Stimulated activated CD8-positive, alpha-beta memory T cell treated with anti-CD3 and anti-CD28 coated beads, Interleukin-12 subunit alpha, Interleukin-12 subunit beta, amount 100 ng/mL, for 4 hours (primary cell): ENCODE results near the gene NEURL3.
"Not testable (repeated sequence)": the region's sequence is repeated elsewhere in the genome, so short reads cannot be mapped to it uniquely, and the experiment has no call there.

Source experiments
- DNase-seq: peaks from one replicate; pipeline ENCODE4 v3.0.0-alpha.2; 2020; ENCODE audit warnings: low read depth

The NEURL3 gene

GRCh38 chr2:96505231-96505889 lies at the start of gene NEURL3:
Gene NEURL3 (minus strand): TSS chr2:96505357. CDS start chr2:96505286, 71 bp downstream.
- no peak for DNase-seq

- DNase-seq, result no peak
These were observed 49.4 kb upstream of the NEURL3 start for GRCh38 chr2:96554293-96555145.

GRCh38 chr2:96553957-96554292 lies 48.8 kb upstream of the NEURL3 start:
- DNase-seq, result not testable (repeated sequence)

DNA sequence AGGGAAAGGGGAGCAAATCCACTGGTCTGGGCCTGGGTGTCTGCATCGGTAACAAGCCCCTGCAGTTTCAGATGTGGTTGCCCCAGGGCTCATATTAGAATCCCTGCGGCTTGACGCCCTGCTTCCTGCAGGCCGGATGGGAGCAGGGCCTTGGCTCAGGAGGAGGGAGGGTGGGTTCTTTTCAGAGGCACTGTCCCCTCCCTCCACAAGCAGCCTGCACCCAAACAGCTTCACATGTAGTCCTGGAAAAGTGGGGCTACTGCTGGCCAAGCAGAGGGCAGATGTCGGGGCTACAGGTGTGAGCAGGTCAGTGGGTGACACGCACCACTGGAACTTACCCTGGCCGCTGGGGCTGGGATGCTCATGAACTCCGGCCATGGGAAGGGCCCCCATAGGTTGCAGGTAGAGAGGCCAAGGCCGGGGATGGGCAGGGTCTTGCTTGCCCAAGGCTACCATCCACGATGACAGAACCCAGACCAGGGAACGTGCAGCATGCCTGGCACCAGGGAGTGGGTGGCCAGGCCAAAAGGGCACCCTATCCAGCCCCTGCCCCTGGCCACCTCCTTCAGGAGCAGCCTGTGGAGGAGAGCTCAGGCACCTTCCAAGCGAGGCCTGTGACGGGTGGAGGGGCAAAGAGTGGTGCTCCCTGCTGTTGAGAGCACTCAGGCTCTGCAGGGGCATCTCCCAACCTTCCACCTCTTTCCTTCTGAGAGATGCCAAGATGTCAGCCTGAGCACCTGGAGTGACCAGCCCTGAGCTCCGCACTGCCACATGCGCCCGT lies 48.2 kb upstream of the NEURL3 start:
- DNase-seq, result no peak

DNA sequence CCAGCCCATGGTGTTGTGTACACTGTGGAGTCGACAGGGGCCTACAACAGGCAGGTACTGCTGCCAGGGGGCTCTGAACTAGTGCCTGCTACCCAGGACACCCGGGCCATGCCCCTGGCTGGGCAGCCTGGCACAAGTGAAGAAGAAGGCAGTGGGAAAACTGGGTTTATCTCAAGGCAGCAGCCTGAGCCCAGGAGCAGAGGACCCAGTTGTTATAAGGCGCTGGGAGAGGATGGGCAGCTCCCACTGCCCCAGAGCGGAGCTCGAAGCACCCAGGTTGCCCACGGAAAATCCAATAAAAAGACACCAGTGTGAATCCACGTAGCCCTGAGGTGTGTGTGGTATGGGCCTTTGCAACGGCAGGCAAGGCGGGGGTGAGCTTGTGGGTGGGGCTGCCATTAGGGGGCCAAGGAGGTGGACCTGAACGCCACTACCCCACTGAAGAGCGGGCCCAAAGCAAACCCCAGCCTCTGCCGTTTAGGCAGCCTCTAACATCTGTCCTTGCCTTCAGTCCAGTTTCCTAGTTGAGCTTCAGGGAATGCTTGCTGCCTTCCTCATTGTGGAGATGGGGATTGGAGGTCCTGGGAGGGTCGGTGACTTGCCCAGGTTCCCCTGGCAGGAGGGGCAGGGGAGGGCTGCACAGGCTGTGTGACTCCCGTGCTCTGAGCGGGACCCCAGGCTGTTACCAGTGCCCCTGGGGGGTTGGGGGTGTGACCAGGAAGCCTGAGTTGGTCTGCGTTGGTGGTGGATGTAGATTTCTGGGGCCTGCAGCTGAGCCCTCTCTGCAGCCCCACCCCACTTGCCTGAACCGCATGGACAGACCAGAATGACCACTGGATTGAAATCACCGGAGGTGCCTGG lies 47.4 kb upstream of the NEURL3 start:
- no peak for DNase-seq

- no peak for DNase-seq
These were observed 46.6 kb upstream of the NEURL3 start for GRCh38 chr2:96551605-96552314.

GRCh38 chr2:96550787-96551604 lies 45.8 kb upstream of the NEURL3 start:
- no peak for DNase-seq

DNA sequence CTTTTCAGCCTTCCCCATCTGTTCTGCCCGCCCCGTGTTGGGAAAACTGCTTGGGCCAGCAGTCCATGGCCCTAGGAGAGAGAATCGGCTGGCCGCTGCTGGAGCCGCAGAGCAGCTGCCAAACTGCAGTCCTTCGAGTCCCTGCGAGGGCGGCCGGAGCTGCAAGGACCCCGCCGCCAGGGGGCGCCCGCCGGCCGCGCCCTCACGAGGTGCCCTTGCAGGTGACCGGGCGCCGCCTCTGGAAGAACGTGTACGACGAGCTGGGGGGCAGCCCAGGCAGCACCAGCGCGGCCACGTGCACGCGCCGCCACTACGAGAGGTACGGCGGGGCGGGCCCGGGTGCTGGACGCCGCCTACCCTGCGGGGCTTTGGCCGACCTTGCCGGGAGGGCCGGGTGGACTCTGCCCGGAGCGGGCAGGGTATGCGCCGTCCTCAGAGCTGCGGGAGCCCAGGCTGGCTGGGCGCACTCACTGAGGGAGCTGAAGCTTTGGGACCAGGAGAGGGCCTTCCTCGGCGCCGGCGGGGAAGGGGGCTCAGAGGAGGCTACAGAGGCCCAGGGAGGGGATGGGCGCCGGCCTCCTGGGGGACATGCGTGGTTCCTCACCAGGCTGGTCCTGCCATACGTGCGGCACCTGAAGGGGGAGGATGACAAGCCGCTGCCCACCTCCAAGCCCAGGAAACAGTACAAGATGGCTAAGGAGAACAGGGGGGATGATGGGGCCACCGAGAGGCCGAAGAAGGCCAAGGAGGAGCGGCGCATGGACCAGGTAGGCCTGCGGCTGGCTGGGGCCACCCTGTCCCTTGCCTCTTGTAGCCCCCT lies 45.0 kb upstream of the NEURL3 start:
- no peak for DNase-seq

- no peak for DNase-seq
These were observed 44.3 kb upstream of the NEURL3 start for GRCh38 chr2:96549466-96549785.

DNA sequence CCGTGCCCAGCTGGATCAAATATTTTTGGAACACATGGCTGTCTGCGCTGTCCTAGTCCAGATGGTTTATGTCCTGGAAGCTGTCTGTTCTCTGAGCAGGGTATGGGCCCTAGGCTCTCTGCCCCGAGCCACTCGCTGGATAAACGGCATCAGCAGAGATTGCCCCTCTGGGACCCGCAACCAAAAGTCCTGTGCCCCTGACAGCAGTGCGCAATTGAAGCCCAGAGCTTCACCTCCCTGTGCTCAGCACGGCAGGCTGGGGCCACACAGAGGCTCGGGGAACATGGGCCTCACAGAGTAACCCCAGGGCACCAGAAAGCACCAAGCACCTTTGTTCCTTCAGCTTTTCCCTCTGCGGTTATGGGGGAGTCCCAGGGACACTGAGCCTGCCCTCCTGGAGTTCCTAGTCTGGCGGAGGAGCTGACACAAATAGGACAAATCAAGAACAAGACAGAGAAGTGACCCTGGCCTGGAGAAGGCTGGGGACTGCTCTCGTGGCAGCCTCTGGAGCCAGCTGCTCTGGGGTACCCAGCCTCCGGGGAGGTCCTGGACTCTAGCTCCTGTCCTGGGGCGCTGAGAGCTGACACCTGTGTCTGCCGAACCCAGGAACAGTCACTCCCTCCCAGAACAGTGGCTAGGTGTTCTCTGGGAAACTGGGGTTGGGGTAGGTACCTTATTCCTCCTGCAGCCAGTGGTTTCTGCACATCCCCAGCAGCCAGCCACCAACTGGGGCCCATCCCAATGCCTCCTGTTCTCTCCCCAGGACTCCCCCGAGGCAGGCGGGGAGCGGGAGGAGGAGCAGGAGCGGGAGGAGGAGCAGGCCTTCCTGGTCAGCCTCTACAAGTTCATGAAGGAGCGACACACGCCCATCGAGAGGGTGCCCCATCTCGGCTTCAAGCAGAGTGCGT lies 43.7 kb upstream of the NEURL3 start:
- no peak for DNase-seq

- no peak for DNase-seq
These were observed 42.6 kb upstream of the NEURL3 start for GRCh38 chr2:96547731-96548171.

- DNase-seq, result no peak
These were observed 42.1 kb upstream of the NEURL3 start for GRCh38 chr2:96547203-96547641.

GRCh38 chr2:96546797-96547196 lies 41.6 kb upstream of the NEURL3 start:
- no peak for DNase-seq

DNA sequence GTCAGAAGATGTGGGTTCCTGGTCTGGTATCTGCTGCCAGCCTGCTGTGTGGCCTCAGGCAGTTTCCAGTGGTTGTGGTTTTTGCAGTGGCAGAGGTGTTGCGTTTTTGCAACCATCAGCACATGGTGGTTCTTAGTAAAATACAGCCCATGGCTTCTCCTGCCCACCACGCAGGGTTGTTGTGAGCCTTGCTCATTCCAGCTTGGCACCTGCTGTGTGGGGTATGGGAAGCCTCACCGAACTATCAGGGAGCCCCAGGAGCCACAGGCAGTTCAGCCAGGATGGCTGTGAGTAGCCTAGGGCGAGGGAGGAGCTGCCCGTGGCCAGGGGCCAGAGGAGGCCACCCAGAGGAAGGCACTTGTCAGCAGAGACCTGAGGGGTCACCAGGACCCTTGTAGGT lies 41.2 kb upstream of the NEURL3 start:
- DNase-seq, result no peak

DNA sequence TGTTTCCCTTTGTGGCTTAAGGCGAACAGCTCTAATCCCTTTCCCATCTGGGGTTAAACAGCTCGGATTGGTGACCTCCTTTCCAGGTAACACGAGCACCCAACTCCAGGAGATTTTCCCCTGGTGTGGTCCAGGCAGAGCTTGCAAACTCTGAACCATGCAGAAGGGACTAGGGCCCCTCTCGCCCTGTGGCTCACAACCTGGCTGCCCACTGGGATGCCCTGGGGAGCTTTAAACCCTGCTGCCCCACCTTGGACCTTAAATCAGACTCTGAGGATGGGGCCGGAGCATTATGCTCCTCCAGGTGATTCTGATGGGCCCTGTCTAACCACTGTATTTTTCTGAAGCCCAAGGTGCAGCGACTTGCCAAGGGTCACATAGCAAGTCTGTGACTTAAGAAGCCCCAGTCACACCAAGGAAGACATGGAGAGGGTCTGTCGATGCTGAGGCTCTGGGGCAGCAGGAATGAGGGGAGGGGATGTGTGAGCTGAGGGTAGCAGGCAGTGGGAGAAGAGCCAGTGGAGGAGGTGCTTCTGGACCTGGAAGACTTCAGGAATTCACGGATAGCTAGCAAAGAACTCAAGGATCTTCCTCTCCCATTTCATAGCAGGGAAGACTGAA lies 37.3 kb upstream of the NEURL3 start:
- no peak for DNase-seq

DNA sequence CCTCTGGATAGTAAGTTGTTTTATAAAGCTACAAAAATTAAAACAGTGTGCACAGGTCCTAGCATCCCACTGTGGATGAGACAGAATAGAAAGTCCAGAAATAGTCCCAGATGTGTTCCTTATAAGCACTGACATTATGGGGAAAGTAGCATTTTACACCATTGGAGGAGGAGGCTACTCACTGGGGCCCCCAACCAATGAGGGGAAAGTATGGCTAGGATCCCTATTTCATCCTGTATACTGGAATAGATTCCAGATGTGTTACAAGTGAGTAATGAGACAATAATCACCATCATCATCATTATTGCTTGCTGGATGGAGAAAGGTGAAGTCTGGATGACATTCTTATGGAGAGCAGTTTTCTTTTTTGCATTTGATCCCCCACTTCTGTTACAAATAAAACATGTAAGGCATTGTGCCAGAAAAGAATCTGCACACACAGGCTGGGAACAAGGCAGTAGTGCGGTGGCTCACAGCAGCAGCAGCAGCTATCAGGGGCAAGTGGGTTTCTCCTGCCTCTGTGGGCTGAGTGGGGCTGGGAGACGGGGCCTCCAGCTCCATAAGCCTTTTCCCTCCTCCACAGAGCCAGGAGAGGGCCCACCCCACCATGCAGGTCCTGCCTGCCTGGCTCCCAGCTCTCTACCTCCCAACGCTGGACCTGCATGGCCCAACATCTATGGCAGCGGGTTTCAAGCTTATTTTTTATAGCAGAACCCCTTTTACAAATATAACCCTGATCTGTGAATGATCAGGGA lies 36.4 kb upstream of the NEURL3 start:
- no peak for DNase-seq

GRCh38 chr2:96540136-96540535 lies 35.0 kb upstream of the NEURL3 start:
- DNase-seq, result no peak
